Measurements from ENCODE around the gene RSPO1.

DNA sequence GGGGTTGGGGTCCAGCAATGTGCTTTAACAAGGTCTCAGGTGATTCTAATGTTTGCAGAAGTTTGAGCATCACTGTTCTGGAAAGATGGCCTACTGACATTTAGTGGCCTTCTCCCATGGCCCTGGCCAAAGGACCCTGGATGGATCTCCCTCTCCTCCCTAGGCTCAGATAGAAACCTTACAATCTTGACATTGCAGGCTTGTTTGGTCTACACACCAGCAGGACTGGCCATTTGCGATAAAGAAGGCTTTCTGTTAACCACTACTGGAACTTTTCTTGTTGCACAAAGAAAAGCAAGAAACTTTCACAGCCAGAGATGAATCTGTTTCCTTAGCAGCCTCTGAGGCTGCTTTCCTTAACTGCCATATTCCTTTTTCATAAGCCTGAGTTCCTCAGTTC, 71.7 kb downstream of the RSPO1 start:
- TF ChIP-seq, protein P1, sequence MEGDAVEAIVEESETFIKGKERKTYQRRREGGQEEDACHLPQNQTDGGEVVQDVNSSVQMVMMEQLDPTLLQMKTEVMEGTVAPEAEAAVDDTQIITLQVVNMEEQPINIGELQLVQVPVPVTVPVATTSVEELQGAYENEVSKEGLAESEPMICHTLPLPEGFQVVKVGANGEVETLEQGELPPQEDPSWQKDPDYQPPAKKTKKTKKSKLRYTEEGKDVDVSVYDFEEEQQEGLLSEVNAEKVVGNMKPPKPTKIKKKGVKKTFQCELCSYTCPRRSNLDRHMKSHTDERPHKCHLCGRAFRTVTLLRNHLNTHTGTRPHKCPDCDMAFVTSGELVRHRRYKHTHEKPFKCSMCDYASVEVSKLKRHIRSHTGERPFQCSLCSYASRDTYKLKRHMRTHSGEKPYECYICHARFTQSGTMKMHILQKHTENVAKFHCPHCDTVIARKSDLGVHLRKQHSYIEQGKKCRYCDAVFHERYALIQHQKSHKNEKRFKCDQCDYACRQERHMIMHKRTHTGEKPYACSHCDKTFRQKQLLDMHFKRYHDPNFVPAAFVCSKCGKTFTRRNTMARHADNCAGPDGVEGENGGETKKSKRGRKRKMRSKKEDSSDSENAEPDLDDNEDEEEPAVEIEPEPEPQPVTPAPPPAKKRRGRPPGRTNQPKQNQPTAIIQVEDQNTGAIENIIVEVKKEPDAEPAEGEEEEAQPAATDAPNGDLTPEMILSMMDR (IDR thresholded peaks at IDR 0.05), result no peak
- TF ChIP-seq MYC (IDR thresholded peaks at IDR 0.05; ENCODE audit: borderline replicate concordance, low read length), result no peak
- TF ChIP-seq HOXB13 (CRISPR knock-in tag; IDR thresholded peaks at IDR 0.05; ENCODE audit: low read depth), result no peak
- TF ChIP-seq, protein P2, sequence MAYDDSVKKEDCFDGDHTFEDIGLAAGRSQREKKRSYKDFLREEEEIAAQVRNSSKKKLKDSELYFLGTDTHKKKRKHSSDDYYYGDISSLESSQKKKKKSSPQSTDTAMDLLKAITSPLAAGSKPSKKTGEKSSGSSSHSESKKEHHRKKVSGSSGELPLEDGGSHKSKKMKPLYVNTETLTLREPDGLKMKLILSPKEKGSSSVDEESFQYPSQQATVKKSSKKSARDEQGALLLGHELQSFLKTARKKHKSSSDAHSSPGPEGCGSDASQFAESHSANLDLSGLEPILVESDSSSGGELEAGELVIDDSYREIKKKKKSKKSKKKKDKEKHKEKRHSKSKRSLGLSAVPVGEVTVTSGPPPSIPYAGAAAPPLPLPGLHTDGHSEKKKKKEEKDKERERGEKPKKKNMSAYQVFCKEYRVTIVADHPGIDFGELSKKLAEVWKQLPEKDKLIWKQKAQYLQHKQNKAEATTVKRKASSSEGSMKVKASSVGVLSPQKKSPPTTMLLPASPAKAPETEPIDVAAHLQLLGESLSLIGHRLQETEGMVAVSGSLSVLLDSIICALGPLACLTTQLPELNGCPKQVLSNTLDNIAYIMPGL (CRISPR knock-in tag; IDR thresholded peaks at IDR 0.05; ENCODE audit: borderline replicate concordance), result no peak
